Osteocyte (in vitro differentiated cells): ENCODE data around the gene AQP9. TPM values are rescaled to one million over a fixed set of nuclear protein-coding genes. Genes with fewer than 3 reads are reported as not detected.

Experiments used
- DNase-seq: peaks from one replicate; pipeline ENCODE4 v3.0.0; 2021; ENCODE audit warnings: mixed read lengths; ENCODE audit not compliant: unreplicated experiment; ENCODE audit errors: extremely low spot score
- H3K27ac Mint-ChIP-seq: one replicate; pipeline ENCODE4 v1.8.0; 2021; ENCODE audit warnings: mild to moderate bottlenecking, mixed read lengths; ENCODE audit not compliant: unreplicated experiment
- H3K27me3 Mint-ChIP-seq: one replicate; pipeline ENCODE4 v1.8.0; 2021; ENCODE audit warnings: mixed read lengths; ENCODE audit not compliant: unreplicated experiment
- H3K36me3 Mint-ChIP-seq: one replicate; pipeline ENCODE4 v1.8.0; 2021; ENCODE audit warnings: mixed read lengths; ENCODE audit not compliant: unreplicated experiment
- H3K4me1 Mint-ChIP-seq: one replicate; pipeline ENCODE4 v1.8.0; 2021; ENCODE audit warnings: mixed read lengths; ENCODE audit not compliant: unreplicated experiment
- H3K4me3 Mint-ChIP-seq: one replicate; pipeline ENCODE4 v1.8.0; 2021; ENCODE audit warnings: mild to moderate bottlenecking, moderate library complexity, mixed read lengths; ENCODE audit not compliant: unreplicated experiment
- H3K9me3 Mint-ChIP-seq: one replicate; pipeline ENCODE4 v1.8.0; 2021; ENCODE audit warnings: mixed read lengths; ENCODE audit not compliant: unreplicated experiment
- total RNA-seq: library from RNA; stranded (reverse); gene quantifications from 2 replicates; pipeline ENCODE4 v1.2.1, GENCODE V29; 2021
- TF ChIP-seq, protein P1 (sequence below): fragments of 200-600 bp; sonication (generic); IDR thresholded peaks from 2 replicates; pipeline ENCODE4 v1.5.0; 2021; ENCODE audit warnings: antibody characterized with exemption, mild to moderate bottlenecking, moderate library complexity

The AQP9 gene
- total RNA-seq, 1 donor from 2014 or later = not detected

DNA sequence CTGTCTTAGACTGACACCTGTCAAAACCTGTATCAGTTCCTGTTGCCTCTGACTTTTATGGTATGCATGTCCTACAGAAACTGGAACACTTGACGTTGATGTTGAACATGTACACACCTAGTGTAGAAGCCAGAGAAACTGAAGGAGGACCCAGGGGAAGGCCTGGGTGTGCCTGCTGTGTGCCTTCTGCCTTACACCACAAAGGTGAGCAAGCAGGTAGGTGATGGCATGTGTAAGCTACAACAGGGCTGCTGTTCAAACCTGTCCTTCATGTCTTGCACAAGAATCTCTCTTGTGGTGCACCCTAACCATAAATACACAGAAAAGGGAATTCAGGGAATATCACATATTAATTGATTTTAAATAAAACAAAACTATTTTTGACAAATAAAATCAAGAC is 13.6 kb upstream of the AQP9 start:
- no peak for DNase-seq
- Mint-ChIP-seq H3K36me3 (peaks cover 5% of the 10 kb centered on the region), H3K4me1 (no peaks in the 10 kb centered on the region), H3K27ac (no peak overlapping the region), H3K4me3 (no peak overlapping the region), H3K27me3 (peaks cover 15% of the 10 kb centered on the region), H3K9me3 (peaks cover 7% of the 10 kb centered on the region)
- TF ChIP-seq, protein P1, sequence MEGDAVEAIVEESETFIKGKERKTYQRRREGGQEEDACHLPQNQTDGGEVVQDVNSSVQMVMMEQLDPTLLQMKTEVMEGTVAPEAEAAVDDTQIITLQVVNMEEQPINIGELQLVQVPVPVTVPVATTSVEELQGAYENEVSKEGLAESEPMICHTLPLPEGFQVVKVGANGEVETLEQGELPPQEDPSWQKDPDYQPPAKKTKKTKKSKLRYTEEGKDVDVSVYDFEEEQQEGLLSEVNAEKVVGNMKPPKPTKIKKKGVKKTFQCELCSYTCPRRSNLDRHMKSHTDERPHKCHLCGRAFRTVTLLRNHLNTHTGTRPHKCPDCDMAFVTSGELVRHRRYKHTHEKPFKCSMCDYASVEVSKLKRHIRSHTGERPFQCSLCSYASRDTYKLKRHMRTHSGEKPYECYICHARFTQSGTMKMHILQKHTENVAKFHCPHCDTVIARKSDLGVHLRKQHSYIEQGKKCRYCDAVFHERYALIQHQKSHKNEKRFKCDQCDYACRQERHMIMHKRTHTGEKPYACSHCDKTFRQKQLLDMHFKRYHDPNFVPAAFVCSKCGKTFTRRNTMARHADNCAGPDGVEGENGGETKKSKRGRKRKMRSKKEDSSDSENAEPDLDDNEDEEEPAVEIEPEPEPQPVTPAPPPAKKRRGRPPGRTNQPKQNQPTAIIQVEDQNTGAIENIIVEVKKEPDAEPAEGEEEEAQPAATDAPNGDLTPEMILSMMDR = no peak

DNA sequence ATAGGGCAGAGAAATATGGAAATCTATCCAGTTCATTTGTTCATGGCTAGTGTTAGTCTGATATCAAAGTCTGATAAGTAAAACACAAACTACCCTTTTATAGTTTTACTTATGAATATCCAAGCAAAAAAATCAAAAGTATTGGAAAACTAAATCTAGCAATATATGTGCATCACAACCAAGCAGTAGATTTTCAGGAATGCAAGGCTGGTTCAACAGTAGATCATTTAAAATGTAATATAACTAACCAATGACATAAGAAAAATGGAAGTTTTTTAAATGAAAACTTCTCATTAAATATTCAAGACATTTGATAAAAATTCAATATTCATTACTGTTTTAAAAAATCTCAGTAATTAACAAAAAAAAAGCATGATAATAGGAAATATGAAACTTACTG is 12.8 kb upstream of the AQP9 start:
- Mint-ChIP-seq H3K27me3 (peaks cover 15% of the 10 kb centered on the region), H3K36me3 (peaks cover 5% of the 10 kb centered on the region), H3K27ac (no peak overlapping the region), H3K4me3 (no peak overlapping the region), H3K9me3 (peaks cover 7% of the 10 kb centered on the region), H3K4me1 (no peaks in the 10 kb centered on the region)
- DNase-seq = no peak
- TF ChIP-seq, protein P1 = no peak

DNA sequence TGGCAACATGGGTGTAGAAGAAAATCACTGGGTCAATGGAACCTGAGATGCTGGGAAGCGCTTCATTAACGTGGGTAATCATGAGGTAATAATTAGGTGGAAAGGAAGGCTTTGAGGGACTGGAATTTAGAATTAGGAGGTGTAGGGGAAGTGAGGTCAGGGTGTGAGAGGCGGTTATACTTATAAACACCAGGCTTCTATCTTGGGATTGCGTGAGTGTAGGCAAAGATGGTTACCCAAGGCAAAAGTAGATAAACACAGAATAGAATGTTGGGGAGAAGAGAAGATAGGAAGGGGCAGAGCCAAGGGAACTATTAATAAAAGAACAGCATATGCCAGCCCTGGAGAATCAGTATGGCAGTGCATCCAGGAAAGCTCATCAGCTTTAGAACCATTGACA is 3.3 kb upstream of the AQP9 start:
- H3K9me3 Mint-ChIP-seq = no peaks in the 10 kb centered on the region
- no peak overlapping the region for H3K27ac Mint-ChIP-seq
- no peaks in the 10 kb centered on the region for H3K4me1 Mint-ChIP-seq
- DNase-seq = no peak
- no peaks in the 10 kb centered on the region for H3K36me3 Mint-ChIP-seq
- H3K27me3 Mint-ChIP-seq = peaks cover 47% of the 10 kb centered on the region
- no peak overlapping the region for H3K4me3 Mint-ChIP-seq
- TF ChIP-seq, protein P1 = no peak

GRCh38 chr15:58135511-58136174 is 2.5 kb upstream of the AQP9 start:
- TF ChIP-seq, protein P1 = no peak
- Mint-ChIP-seq H3K27ac (no peak overlapping the region), H3K4me1 (no peaks in the 10 kb centered on the region), H3K9me3 (no peaks in the 10 kb centered on the region), H3K4me3 (no peak overlapping the region), H3K27me3 (peaks cover 51% of the 10 kb centered on the region), H3K36me3 (no peaks in the 10 kb centered on the region)
- no peak for DNase-seq

GRCh38 chr15:58136731-58137130 is 1.4 kb upstream of the AQP9 start:
- no peak overlapping the region for H3K27ac Mint-ChIP-seq
- no peaks in the 10 kb centered on the region for H3K4me1 Mint-ChIP-seq
- peaks cover 60% of the 10 kb centered on the region for H3K27me3 Mint-ChIP-seq
- no peaks in the 10 kb centered on the region for H3K9me3 Mint-ChIP-seq
- no peak overlapping the region for H3K4me3 Mint-ChIP-seq
- no peak for DNase-seq
- H3K36me3 Mint-ChIP-seq = no peaks in the 10 kb centered on the region
- TF ChIP-seq, protein P1 = no peak
